Endothelial cell of umbilical vein (primary cell): ENCODE results near the gene STON2. TPM values are rescaled to one million over a fixed set of nuclear protein-coding genes. Genes with fewer than 3 reads are reported as not detected.

ENCODE experiments used
- BruUV-seq: library from RNA; stranded (reverse); fragments of 400-500 nt; replicated peaks from 2 replicates; lab custom pipeline; 2021; lab: Mats Ljungman, UMichigan
- CTCF ChIA-PET: fragments of 300-600, 350-600 bp; sonication (Branson Sonifier 250); formaldehyde crosslinking; loops from one replicate; lab custom pipeline; 2021; ENCODE audit warnings: antibody characterized with exemption, inconsistent platforms; lab: Charles Lee
- POLR2A ChIA-PET: fragments of 300-600, 350-600 bp; sonication (Branson Sonifier 250); formaldehyde crosslinking; loops from one replicate; lab custom pipeline; 2021; ENCODE audit warnings: antibody characterized with exemption, inconsistent platforms; lab: Charles Lee
- DNase-seq: peaks from one replicate; pipeline ENCODE4 v3.0.0-alpha.2; 2011; ENCODE audit warnings: low read depth, low spot score
- FAIRE-seq: peaks from 2 replicates; lab custom pipeline; 2011; peaks lifted over from hg19 to GRCh38; lab: Jason Lieb, UNC
- H2AFZ ChIP-seq: 2 replicates; pipeline ENCODE4 v1.6.0; 2012; ENCODE audit warnings: low read depth, low read length, control low read depth, inconsistent platforms
- H3K27ac ChIP-seq: 2 replicates; pipeline ENCODE4 v1.5.1; 2011; ENCODE audit warnings: low read depth, mild to moderate bottlenecking, control low read depth, low read length, moderate library complexity; ENCODE audit not compliant: insufficient read depth
- H3K27me3 ChIP-seq, 2 experiments: 2 replicates each; pipeline versions ENCODE4 v1.6.0 to v1.6.1; 2011; ENCODE audit warnings: low read length in 2 of 2, mixed read lengths in 1 of 2; ENCODE audit not compliant: control insufficient read depth in 2 of 2, insufficient read depth in 2 of 2
- H3K36me3 ChIP-seq, 2 experiments: 2 replicates in 1 of 2; 3 replicates in 1 of 2; pipeline ENCODE4 v1.5.1; 2011; ENCODE audit warnings: low read length in 2 of 2, mild to moderate bottlenecking in 1 of 2, moderate library complexity in 1 of 2; ENCODE audit not compliant: control insufficient read depth in 2 of 2, insufficient read depth in 2 of 2; ENCODE audit errors: extremely low read depth in 1 of 2
- H3K4me1 ChIP-seq: 3 replicates; pipeline ENCODE4 v1.5.1; 2011; ENCODE audit warnings: mild to moderate bottlenecking, low read length; ENCODE audit not compliant: control insufficient read depth, insufficient read depth; ENCODE audit errors: extremely low read depth
- H3K4me2 ChIP-seq: 2 replicates; pipeline ENCODE4 v1.6.1; 2011; ENCODE audit warnings: low read length, control low read depth, mixed read lengths; ENCODE audit not compliant: insufficient read depth
- H3K4me3 ChIP-seq, 3 experiments: fragments of 200-600 bp in 1 of 3; sonication (generic), shearing (Covaris generic) in 1 of 3; replicated peaks in 1 of 3; 2 replicates each; pipeline ENCODE4 v1.5.1; 2011 to 2016; ENCODE audit warnings: control low read depth in 3 of 3, low read length in 3 of 3, mild to moderate bottlenecking in 2 of 3, inconsistent platforms in 1 of 3, low read depth in 1 of 3, moderate library complexity in 1 of 3; ENCODE audit not compliant: insufficient read depth in 1 of 3
- H3K79me2 ChIP-seq: 2 replicates; pipeline ENCODE4 v1.6.0; 2012; ENCODE audit warnings: low read length, inconsistent platforms; ENCODE audit not compliant: control insufficient read depth, insufficient read depth
- H3K9ac ChIP-seq: replicated peaks from 2 replicates; pipeline ENCODE3; 2011; ENCODE audit warnings: low read length, control low read depth; ENCODE audit not compliant: insufficient read depth; ENCODE audit errors: extremely low read depth
- H3K9me1 ChIP-seq: replicated peaks from 3 replicates; pipeline ENCODE4 v1.6.0; 2011; ENCODE audit warnings: mild to moderate bottlenecking, low read length; ENCODE audit not compliant: control insufficient read depth, insufficient read depth; ENCODE audit errors: extremely low read depth
- H3K9me3 ChIP-seq: replicated peaks from 2 replicates; pipeline ENCODE4 v1.5.1; 2012; ENCODE audit warnings: low read length, inconsistent platforms; ENCODE audit not compliant: control insufficient read depth, insufficient read depth
- H4K20me1 ChIP-seq: replicated peaks from 2 replicates; pipeline ENCODE3; 2011; ENCODE audit warnings: mild to moderate bottlenecking, low read length; ENCODE audit not compliant: control insufficient read depth, insufficient read depth; ENCODE audit errors: extremely low read depth
- CTCF ChIP-seq, 2 donors: IDR thresholded peaks; 1 replicate in 1 of 2; 2 replicates in 1 of 2; pipeline ENCODE4 v1.5.1; 2011; ENCODE audit warnings: low read length in 2 of 2, mild to moderate bottlenecking in 2 of 2, moderate library complexity in 2 of 2, control low read depth in 1 of 2, inconsistent platforms in 1 of 2, low read depth in 1 of 2; ENCODE audit not compliant: insufficient read depth in 1 of 2; ENCODE audit errors: extremely low read depth in 1 of 2
- EZH2 ChIP-seq: IDR thresholded peaks from 2 replicates; pipeline ENCODE4 v1.6.1; 2012; ENCODE audit warnings: borderline replicate concordance, low read depth, mild to moderate bottlenecking, moderate library complexity, low read length, inconsistent platforms; ENCODE audit not compliant: severe bottlenecking
- FOS ChIP-seq: IDR thresholded peaks from 2 replicates; pipeline ENCODE4 v1.6.1; 2011; ENCODE audit warnings: mild to moderate bottlenecking, low read length, moderate library complexity, borderline replicate concordance; ENCODE audit not compliant: insufficient read depth
- GATA2 ChIP-seq: IDR thresholded peaks from 2 replicates; pipeline ENCODE4 v1.7.0; 2011; ENCODE audit warnings: low read depth, mild to moderate bottlenecking, moderate library complexity, mixed read lengths, low read length; ENCODE audit not compliant: insufficient read length, insufficient read depth
- JUN ChIP-seq: IDR thresholded peaks from 2 replicates; pipeline ENCODE4 v1.6.1; 2011; ENCODE audit warnings: borderline replicate concordance, low read depth; ENCODE audit not compliant: insufficient read length, insufficient read depth
- POLR2A ChIP-seq: IDR thresholded peaks from 2 replicates; pipeline ENCODE4 v1.6.1; 2012; ENCODE audit warnings: low read depth, mild to moderate bottlenecking, control low read depth, low read length
- dilution Hi-C: fragments of 300-500 bp; cut with MboI; formaldehyde crosslinking; loops from one replicate; pipeline ENCODE4 v1.15.0; 2019; ENCODE audit warnings: low sequenced_read_pairs; ENCODE audit not compliant: extremely low pct_ligation_motif_present
- intact Hi-C: fragments of 100-400 bp; cut with micrococcal nuclease; formaldehyde crosslinking; loops from one replicate; pipeline ENCODE4 v1.10.0; 2022
- polyA plus RNA-seq, 4 experiments: library from polyadenylated mRNA; depleted of rRNA in 3 of 4; stranded (reverse) in 3 of 4; unstranded in 1 of 4; fragments of >200 nt; gene quantifications; 2 replicates each; pipeline versions ENCODE4 v1.2.1 to v1.2.3, GENCODE V29; 2011 to 2012; ENCODE audit warnings: missing spikeins in 1 of 4
- total RNA-seq: library from RNA; stranded (reverse); gene quantifications from 2 replicates; pipeline ENCODE4 v1.2.3, GENCODE V29; 2021

Gene STON2
- total and polyA plus RNA-seq, 2 donors (not counting 3 experiments of a cell fraction or from before 2014, with no cell fraction given) = not detected

- peaks cover 26% of the 10 kb centered on the region for H3K79me2 ChIP-seq
- H3K36me3 ChIP-seq = no peaks in the 10 kb centered on the region
- no peaks in the 10 kb centered on the region for H3K27me3 ChIP-seq
- no peaks in the 10 kb centered on the region for H3K9me1 ChIP-seq
- H2AFZ ChIP-seq = peak overlapping the region; percentile 70
- intact Hi-C loops (loop anchor here (5.0 kb wide), 2 partner anchors 215 to 585 kb away; no protein-coding TSS in a partner anchor), dilution Hi-C loops (no loop called here)
- DNase-seq = no peak
- no peak overlapping the region for H3K27ac ChIP-seq
- H3K9ac ChIP-seq = no peak overlapping the region
- H3K4me2 ChIP-seq = no peak overlapping the region
- H3K4me3 ChIP-seq = peak overlapping the region in 1 of 3 experiments; percentile 34
- no peaks in the 10 kb centered on the region for H4K20me1 ChIP-seq
- no peak for FAIRE-seq
- ChIA-PET POLR2A (no interaction called here), CTCF (no interaction called here)
- H3K4me1 ChIP-seq = peaks cover 18% of the 10 kb centered on the region
- no peak for TF ChIP-seq EZH2
- no peak for TF ChIP-seq POLR2A
- no peak for TF ChIP-seq GATA2
- TF ChIP-seq JUN = no peak
- no peak for TF ChIP-seq FOS
- TF ChIP-seq CTCF (IDR thresholded peaks at IDR 0.05; ENCODE audit: extremely low read depth in 1 of 2, insufficient read depth in 1 of 2, low read depth in 1 of 2, low read length in 2 of 2) = no peak
- BruUV-seq = no TSS peak
- H3K9me3 ChIP-seq = no peaks in the 10 kb centered on the region
Measured at GRCh38 chr14:81222126-81222525, 178.0 kb downstream of the STON2 start.
